Testis (tissue), 2 donors: ENCODE results near the gene TFB1M.

Experiments used
- POLR2A ChIP-seq: fragments of 450-650 bp; IDR thresholded peaks from one replicate; pipeline ENCODE4 v1.6.1; 2017; ENCODE audit warnings: antibody characterized with exemption, mild to moderate bottlenecking, moderate library complexity
- TF ChIP-seq, protein P1 (sequence below), 3 experiments: fragments of 450-650 bp in 2 of 3; fragments of 200-600 bp in 1 of 3; sonication (generic) in 1 of 3; IDR thresholded peaks; one replicate each; pipeline ENCODE4 v1.5.1; 2016 to 2019; ENCODE audit warnings: antibody characterized with exemption in 3 of 3, mild to moderate bottlenecking in 2 of 3, moderate library complexity in 1 of 3

DNA sequence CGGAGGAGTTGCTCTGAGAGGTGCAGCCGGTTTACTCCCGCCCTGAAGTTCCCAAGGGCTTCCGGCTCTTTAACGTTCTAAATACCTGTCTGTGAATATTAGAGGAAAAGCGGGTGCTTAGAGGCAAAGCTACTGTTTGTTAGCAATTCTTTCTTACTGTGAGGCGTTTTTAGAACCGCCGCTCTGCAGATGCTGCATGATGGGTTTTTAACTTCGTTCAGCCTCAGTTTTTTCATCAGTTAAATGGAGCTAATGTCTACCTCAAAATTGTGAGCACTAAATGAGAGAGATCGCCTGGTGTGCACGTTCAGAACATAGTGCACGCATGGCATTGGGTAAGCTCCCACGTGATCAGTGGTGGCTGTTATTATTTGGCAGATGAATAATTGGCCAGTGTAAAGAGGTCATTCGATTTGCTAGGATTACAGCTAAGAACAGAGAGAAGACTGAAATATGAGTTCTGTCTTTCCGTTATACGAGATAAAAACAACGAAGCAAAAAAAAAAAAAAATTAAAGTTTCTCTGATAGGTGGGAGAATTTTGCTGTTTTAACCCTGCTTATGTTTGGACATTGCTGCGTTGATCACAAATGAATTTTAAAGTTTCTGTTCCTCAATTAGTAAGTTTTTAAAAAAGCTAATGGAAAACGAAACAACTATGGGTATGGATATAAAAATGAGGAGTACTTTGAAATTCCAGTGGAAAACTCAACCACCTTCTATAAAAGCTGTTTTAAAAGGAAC, 660 bp upstream of the TFB1M start:
- TF ChIP-seq, protein P1, sequence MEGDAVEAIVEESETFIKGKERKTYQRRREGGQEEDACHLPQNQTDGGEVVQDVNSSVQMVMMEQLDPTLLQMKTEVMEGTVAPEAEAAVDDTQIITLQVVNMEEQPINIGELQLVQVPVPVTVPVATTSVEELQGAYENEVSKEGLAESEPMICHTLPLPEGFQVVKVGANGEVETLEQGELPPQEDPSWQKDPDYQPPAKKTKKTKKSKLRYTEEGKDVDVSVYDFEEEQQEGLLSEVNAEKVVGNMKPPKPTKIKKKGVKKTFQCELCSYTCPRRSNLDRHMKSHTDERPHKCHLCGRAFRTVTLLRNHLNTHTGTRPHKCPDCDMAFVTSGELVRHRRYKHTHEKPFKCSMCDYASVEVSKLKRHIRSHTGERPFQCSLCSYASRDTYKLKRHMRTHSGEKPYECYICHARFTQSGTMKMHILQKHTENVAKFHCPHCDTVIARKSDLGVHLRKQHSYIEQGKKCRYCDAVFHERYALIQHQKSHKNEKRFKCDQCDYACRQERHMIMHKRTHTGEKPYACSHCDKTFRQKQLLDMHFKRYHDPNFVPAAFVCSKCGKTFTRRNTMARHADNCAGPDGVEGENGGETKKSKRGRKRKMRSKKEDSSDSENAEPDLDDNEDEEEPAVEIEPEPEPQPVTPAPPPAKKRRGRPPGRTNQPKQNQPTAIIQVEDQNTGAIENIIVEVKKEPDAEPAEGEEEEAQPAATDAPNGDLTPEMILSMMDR (IDR thresholded peaks at IDR 0.05), result no peak
- TF ChIP-seq POLR2A, result no peak
